GM18519 (cell line): ENCODE data around the gene NCBP3.
"Not testable (repeated sequence)": the region's sequence is repeated elsewhere in the genome, so short reads cannot be mapped to it uniquely, and the experiment has no call there.

Experiments
- ATAC-seq: cut with Tn5 transposase; IDR thresholded peaks from one replicate; pipeline ENCODE4 v1.9.1; 2021; ENCODE audit warnings: mild to moderate bottlenecking, moderate library complexity; ENCODE audit not compliant: unreplicated experiment, low FRiP score

NCBP3 gene

GRCh38 chr17:3848229-3848835, 2.3 kb upstream of the NCBP3 start:
- no peak for ATAC-seq

DNA sequence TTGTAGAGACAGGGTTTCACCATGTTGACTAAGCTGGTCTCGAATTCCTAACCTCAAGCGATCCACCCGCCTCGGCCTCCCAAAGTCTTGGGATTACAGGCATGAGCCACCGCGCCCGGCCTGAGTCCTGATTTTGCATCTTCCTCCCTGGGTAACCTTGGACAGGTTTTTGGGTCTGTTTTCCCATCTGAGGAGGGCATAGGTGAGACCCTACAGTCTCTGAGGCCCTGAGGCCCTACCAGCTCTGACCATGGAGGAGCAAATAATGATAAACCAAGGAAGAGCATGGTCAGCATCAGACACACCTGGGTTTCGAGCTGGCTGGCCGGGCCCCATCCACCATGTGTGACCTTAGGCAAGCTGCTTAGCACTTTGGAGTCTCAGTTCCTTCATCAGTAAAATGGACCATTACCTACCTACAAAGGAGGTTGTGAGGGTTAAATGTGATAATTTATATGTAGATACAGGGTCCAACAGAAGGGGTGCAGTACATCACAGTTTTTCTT, 1.2 kb upstream of the NCBP3 start:
- ATAC-seq: no peak

- no peak for ATAC-seq
Observed at GRCh38 chr17:3846437-3847164, 555 bp upstream of the NCBP3 start.

GRCh38 chr17:3845291-3845620, 790 bp downstream of the NCBP3 start:
- no peak for ATAC-seq

DNA sequence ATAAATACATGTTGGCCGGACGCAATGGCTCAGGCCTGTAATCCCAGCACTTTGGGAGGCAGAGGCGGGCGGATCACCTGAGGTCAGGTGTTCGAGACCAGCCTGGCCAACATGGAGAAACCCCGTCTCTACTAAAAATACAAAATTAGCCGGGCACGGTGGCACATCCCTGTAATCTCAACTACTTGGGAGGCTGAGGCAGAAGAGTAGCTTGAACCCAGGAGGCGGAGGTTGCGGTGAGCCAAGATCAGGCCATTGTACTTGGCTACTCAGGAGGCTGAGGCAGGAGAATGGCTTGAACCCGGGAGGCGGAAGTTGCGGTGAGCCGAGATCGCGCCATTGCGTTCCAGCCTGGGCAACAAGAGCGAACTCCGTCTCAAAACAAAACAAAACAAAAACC, 1.5 kb downstream of the NCBP3 start:
- ATAC-seq: not testable (repeated sequence)

DNA sequence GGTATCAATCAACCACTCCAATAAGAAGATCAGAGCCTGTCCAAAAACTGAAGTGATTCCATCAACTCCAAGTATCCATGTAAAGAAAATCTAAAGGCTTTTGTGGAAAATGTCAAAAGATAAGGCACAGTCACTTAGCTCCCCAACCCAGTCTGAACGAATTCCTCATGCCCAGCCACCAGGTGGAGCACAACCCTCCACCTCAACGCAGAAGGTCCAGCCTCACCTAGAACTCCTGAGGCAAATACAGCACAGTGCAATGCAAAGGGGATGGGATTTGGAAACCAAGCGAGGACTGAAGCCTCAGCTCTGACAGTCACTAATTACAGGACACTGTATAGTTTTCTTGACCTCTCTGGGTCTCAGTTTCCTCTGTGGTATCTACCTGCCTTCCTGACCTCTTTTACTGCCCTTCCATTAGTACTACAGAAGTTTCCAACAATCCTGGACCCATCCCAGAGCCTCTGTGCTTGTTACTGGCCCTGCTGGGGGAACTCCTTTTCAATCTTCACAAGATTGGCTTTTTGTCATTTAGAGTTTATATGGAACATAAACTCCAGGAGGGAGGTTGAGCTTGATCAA, 2.0 kb downstream of the NCBP3 start:
- no peak for ATAC-seq

GRCh38 chr17:3838206-3838605, 7.8 kb downstream of the NCBP3 start:
- no peak for ATAC-seq

DNA sequence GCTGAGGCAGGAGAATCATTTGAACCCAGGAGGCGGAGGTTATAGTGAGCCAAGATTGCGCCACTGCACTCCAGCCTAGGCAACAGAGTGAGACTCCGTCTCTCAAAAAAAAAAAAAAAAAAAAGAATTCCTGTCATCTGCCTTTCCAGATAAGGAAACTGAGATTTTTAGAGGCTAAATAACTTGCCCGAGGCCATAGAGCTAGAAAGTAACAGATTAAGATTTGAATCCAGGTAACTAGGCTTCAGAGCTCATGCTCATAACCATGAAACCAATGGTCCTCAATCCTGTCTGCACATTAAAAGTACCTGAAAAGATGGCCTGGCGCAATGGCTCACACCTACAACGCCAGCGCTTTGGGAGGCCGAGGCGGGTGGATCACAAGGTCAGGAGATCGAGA, 9.5 kb downstream of the NCBP3 start:
- no peak for ATAC-seq

- ATAC-seq: no peak
Observed at GRCh38 chr17:3835410-3836229, 10.4 kb downstream of the NCBP3 start.

DNA sequence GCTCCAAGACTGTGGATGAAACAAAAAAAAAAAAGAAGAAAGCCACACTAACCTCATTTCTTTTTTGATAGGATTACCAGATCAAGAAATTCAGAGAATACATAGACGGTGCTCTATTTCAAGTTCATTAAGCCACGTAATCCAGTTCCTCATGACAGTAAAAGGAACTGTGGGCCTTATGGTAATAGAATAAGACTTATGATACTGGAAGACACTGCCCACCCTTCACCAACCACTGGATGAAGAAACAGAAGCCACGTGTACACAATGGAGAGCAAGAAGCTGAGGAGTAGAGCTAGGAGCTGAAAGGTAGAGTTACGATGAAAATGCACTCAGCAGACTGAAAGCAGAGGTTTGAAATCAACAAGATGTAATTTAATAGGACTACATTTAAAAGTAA, 11.2 kb downstream of the NCBP3 start:
- ATAC-seq: no peak

GRCh38 chr17:3828852-3829232, 17.2 kb downstream of the NCBP3 start:
- no peak for ATAC-seq

DNA sequence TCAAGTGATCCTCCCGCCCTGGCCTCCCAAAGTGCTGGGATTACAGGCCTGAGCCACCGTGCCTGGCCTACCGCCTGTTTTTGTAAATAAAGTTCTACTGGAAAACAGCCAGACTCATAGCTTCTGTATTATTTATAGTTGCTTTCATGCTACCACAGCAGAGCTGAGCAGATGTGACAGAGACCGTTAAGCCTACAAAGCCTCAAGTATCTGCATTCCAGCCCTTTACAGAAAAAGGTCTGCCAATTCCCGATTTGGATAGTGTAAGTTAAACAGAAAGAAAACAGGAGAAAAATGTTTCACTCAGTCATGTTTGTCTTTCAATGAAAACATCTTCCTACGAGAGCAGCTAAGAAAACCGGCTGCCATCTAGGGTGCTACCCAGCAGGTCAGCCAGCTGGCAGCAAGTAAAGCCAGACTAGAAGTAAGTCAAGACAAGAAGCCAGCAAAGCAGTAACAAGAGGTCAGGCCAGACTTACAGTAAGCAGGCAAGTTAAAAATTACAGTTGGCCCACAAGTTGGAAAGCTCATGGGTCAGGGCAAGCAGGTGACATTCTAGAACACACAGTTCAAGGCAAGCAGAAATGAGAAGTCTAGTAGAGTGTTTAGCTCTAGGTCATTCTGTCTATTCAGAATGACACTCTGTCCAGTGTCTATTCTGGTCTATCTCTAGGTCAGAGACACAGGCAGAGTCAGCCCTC, 17.7 kb downstream of the NCBP3 start:
- ATAC-seq: no peak

- ATAC-seq: no peak
Observed at GRCh38 chr17:3827124-3827773, 18.8 kb downstream of the NCBP3 start.

- ATAC-seq: no peak
Observed at GRCh38 chr17:3826191-3826590, 19.9 kb downstream of the NCBP3 start.

DNA sequence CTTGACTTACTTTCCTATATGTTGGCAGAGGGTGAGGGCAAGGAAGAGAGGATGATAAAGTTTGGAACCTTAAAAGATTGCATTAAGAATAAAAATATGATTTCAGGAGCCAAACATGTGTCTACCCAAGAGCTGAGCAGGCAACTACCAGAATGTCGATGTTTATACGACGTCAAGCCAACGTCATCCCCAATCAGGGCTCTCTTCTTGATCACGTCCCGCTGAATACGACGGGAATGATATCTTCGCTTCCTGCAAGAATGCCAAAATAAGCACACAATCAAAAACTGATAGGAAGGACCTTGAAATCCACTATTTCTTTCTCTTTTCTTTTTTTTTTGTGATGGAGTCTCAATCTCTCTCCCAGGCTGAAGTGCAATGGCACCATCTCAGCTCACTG, 24.9 kb downstream of the NCBP3 start:
- ATAC-seq: no peak

DNA sequence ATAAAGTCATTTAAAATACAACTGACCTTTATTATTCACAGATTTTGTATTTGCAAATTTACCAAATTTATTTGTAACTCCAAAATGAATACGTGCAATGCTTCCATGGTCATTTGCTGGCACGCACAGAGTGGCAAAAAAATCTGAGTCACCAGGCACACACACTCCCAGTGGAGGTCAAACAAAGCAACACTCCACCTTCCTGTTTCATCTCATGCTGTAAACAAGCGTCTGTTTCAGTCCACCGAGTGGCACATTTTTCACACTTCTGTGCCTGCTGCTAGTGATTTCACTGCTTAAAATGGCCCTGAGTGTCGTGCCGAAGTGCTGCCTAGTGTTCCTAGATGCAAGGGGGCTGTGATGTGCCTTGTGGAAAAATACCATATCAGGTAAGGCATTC, 27.3 kb downstream of the NCBP3 start:
- ATAC-seq: no peak

DNA sequence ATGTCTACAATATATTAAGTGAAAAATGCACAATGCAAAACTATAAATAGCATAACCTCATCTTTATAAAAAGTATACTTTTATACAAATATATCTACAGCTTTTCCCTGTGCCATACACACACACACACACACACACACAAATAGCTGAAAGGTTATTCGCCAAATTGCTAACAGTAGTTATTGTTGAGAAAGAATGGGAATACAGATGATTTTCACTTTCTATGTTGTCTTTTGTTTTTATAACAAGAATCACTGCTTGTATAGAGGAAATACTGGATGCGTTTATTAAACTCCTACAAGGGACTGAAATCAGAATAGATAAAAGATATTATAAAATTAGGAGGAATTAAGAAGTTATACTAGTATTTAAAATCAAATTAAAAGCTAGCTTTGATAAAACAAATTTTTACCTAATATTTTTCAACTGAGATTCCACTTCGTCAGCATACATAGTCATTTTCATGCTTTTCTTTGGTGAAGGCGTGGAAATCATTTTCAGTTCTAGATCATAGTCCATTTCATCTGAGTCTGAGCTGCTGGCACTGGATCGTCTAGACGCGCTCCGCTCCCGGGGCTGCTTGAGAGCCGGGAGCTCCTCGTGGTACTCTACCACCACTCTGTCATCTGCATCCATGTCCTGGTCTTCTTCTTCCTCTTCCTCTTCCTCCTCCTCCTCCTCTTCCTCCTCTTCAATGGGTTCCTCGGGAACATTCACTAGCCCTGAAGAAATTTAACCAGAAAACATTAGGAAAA, 28.0 kb downstream of the NCBP3 start:
- no peak for ATAC-seq

GRCh38 chr17:3815925-3816324, 30.1 kb downstream of the NCBP3 start:
- ATAC-seq: no peak

- no peak for ATAC-seq
Observed at GRCh38 chr17:3815122-3815521, 30.9 kb downstream of the NCBP3 start.
